ENCODE data around the gene OR51G2. TPM values are rescaled to one million over a fixed set of nuclear protein-coding genes. Genes with fewer than 3 reads are reported as not detected.

OR51G2 gene
- total RNA-seq, 2 donors from 2014 or later = not detected

GRCh38 chr11:4891996-4892640 lies 27.0 kb downstream of the OR51G2 start:
- H3K27me3 Mint-ChIP-seq = no peaks in the 10 kb centered on the region

GRCh38 chr11:4890279-4890678 lies 28.9 kb downstream of the OR51G2 start:
- H3K9me3 Mint-ChIP-seq = peaks cover 4% of the 10 kb centered on the region
- DNase-seq (ENCODE audit: low spot score) (no peak), ATAC-seq (no peak)
- H3K36me3 Mint-ChIP-seq = no peaks in the 10 kb centered on the region
- no peaks in the 10 kb centered on the region for H3K4me1 Mint-ChIP-seq (ENCODE audit: low read depth in 2 of 2)
- no peak overlapping the region for H3K27ac Mint-ChIP-seq
- H3K27me3 Mint-ChIP-seq = no peaks in the 10 kb centered on the region
- no peak overlapping the region for H3K4me3 Mint-ChIP-seq

More at GRCh38 chr11:4891996-4892640, 27.0 kb downstream of the OR51G2 start:
- H3K4me3 Mint-ChIP-seq = no peak overlapping the region
- H3K27ac Mint-ChIP-seq = no peak overlapping the region
- H3K9me3 Mint-ChIP-seq = peaks cover 4% of the 10 kb centered on the region
- DNase-seq (ENCODE audit: low spot score) (no peak), ATAC-seq (no peak)
- no peaks in the 10 kb centered on the region for H3K36me3 Mint-ChIP-seq
- H3K4me1 Mint-ChIP-seq (ENCODE audit: low read depth in 2 of 2) = no peaks in the 10 kb centered on the region

GRCh38 chr11:4887591-4887990 lies 31.6 kb downstream of the OR51G2 start:
- peaks cover 4% of the 10 kb centered on the region for H3K9me3 Mint-ChIP-seq
- no peaks in the 10 kb centered on the region for H3K4me1 Mint-ChIP-seq (ENCODE audit: low read depth in 2 of 2)
- no peak overlapping the region for H3K27ac Mint-ChIP-seq
- H3K4me3 Mint-ChIP-seq = no peak overlapping the region
- no peak for ATAC-seq
- no peaks in the 10 kb centered on the region for H3K36me3 Mint-ChIP-seq
- H3K27me3 Mint-ChIP-seq = no peaks in the 10 kb centered on the region
- DNase-seq (ENCODE audit: low spot score) = no peak

- peaks cover 0 to 3% of the 10 kb centered on the region in 2 donors for H3K27me3 Mint-ChIP-seq
- H3K27ac Mint-ChIP-seq = no peak overlapping the region
- no peak overlapping the region for H3K4me3 Mint-ChIP-seq
- ATAC-seq (no peak), DNase-seq (ENCODE audit: low spot score) (no peak)
- H3K9me3 Mint-ChIP-seq = peaks cover 4% of the 10 kb centered on the region
- H3K36me3 Mint-ChIP-seq = no peaks in the 10 kb centered on the region
- no peaks in the 10 kb centered on the region for H3K4me1 Mint-ChIP-seq (ENCODE audit: low read depth in 2 of 2)
Measured at GRCh38 chr11:4886186-4886585, 33.0 kb downstream of the OR51G2 start.

- no peak overlapping the region for H3K27ac Mint-ChIP-seq
- no peaks in the 10 kb centered on the region for H3K4me1 Mint-ChIP-seq (ENCODE audit: low read depth in 2 of 2)
- H3K27me3 Mint-ChIP-seq = peaks cover 0 to 6% of the 10 kb centered on the region in 2 donors
- H3K36me3 Mint-ChIP-seq = no peaks in the 10 kb centered on the region
- H3K4me3 Mint-ChIP-seq = no peak overlapping the region
- H3K9me3 Mint-ChIP-seq = no peaks in the 10 kb centered on the region
- ATAC-seq (no peak), DNase-seq (ENCODE audit: low spot score) (no peak)
Measured at GRCh38 chr11:4884361-4884760, 34.8 kb downstream of the OR51G2 start.

- H3K9me3 Mint-ChIP-seq = no peaks in the 10 kb centered on the region
- H3K27me3 Mint-ChIP-seq = peaks cover 0 to 6% of the 10 kb centered on the region in 2 donors
- H3K4me1 Mint-ChIP-seq (ENCODE audit: low read depth in 2 of 2) = no peaks in the 10 kb centered on the region
- no peaks in the 10 kb centered on the region for H3K36me3 Mint-ChIP-seq
- no peak for ATAC-seq
- no peak for DNase-seq (ENCODE audit: low spot score)
- H3K4me3 Mint-ChIP-seq = no peak overlapping the region
- H3K27ac Mint-ChIP-seq = no peak overlapping the region
Measured at GRCh38 chr11:4882543-4882942, 36.6 kb downstream of the OR51G2 start.

GRCh38 chr11:4881860-4882500 lies 37.2 kb downstream of the OR51G2 start, which contains the start of gene OR51T1:
OR51T1 (plus strand) TSS chr11:4881900; CDS start chr11:4881900, 0 bp downstream.
- H3K27ac Mint-ChIP-seq = no peak within 1 kb of the TSS
- no peaks in the 10 kb centered on the region for H3K4me1 Mint-ChIP-seq (ENCODE audit: low read depth in 2 of 2)
- DNase-seq (ENCODE audit: low spot score) = no peak
- H3K36me3 Mint-ChIP-seq = no peaks in the 10 kb centered on the region
- peaks cover 3% of the 10 kb centered on the region for H3K9me3 Mint-ChIP-seq
- H3K4me3 Mint-ChIP-seq = no peak within 1 kb of the TSS
- peaks cover 0 to 6% of the 10 kb centered on the region in 2 donors for H3K27me3 Mint-ChIP-seq
- no peak for ATAC-seq

GRCh38 chr11:4881188-4881587 lies 38.0 kb downstream of the OR51G2 start:
- H3K36me3 Mint-ChIP-seq = no peaks in the 10 kb centered on the region
- no peak overlapping the region for H3K27ac Mint-ChIP-seq
- H3K4me1 Mint-ChIP-seq (ENCODE audit: low read depth in 2 of 2) = no peaks in the 10 kb centered on the region
- no peak for DNase-seq (ENCODE audit: low spot score)
- no peak for ATAC-seq
- H3K9me3 Mint-ChIP-seq = peaks cover 8% of the 10 kb centered on the region
- H3K27me3 Mint-ChIP-seq = peaks cover 0 to 6% of the 10 kb centered on the region in 2 donors
- H3K4me3 Mint-ChIP-seq = no peak overlapping the region

- Mint-ChIP-seq H3K4me1 (ENCODE audit: low read depth in 2 of 2) (no peaks in the 10 kb centered on the region), H3K36me3 (no peaks in the 10 kb centered on the region), H3K9me3 (peaks cover 3% of the 10 kb centered on the region), H3K27ac (no peak overlapping the region), H3K27me3 (no peaks in the 10 kb centered on the region), H3K4me3 (no peak overlapping the region)
- DNase-seq (ENCODE audit: low spot score) (no peak), ATAC-seq (no peak)
Measured at GRCh38 chr11:4865855-4866254, 53.3 kb downstream of the OR51G2 start.

- Mint-ChIP-seq H3K27me3 (peaks cover 0 to 8% of the 10 kb centered on the region in 2 donors), H3K4me3 (no peak overlapping the region), H3K9me3 (peaks cover 3% of the 10 kb centered on the region), H3K27ac (no peak overlapping the region), H3K4me1 (ENCODE audit: low read depth in 2 of 2) (no peaks in the 10 kb centered on the region), H3K36me3 (no peaks in the 10 kb centered on the region)
- no peak for DNase-seq (ENCODE audit: low spot score)
- ATAC-seq = no peak
Measured at GRCh38 chr11:4863876-4864275, 55.3 kb downstream of the OR51G2 start.

Other genes starting within 250 kb of the OR51G2 start
- not detected for gene OR51E2, start 221.5 kb downstream of the OR51G2 start, total RNA-seq
- gene MMP26, start 214.6 kb downstream of the OR51G2 start, total RNA-seq = not detected
- not detected for gene OR51F1, start 149.4 kb downstream of the OR51G2 start, total RNA-seq
- not detected for gene OR52R1, start 115.0 kb downstream of the OR51G2 start, total RNA-seq
- not detected for gene OR51F2, start 98.0 kb downstream of the OR51G2 start, total RNA-seq
- gene OR51S1, start 70.1 kb downstream of the OR51G2 start, total RNA-seq = not detected
- not detected for gene OR51T1, start 37.5 kb downstream of the OR51G2 start, total RNA-seq
- gene OR51A7, start 15.6 kb downstream of the OR51G2 start, total RNA-seq = not detected
- gene OR51G1, start 5.0 kb upstream of the OR51G2 start, total RNA-seq = not detected
- not detected for gene OR51A4, start 28.3 kb upstream of the OR51G2 start, total RNA-seq
- not detected for gene OR51A2, start 36.4 kb upstream of the OR51G2 start, total RNA-seq
- not detected for gene OR51L1, start 75.5 kb upstream of the OR51G2 start, total RNA-seq
- not detected for gene OR52J3, start 127.2 kb upstream of the OR51G2 start, total RNA-seq
- not detected for gene OR52E2, start 140.3 kb upstream of the OR51G2 start, total RNA-seq
- gene OR52E1, start 150.2 kb upstream of the OR51G2 start, total RNA-seq = not detected
- not detected for gene OR52A5, start 219.0 kb upstream of the OR51G2 start, total RNA-seq
- gene OR52A1, start 235.4 kb upstream of the OR51G2 start, total RNA-seq = not detected

Data from natural killer cell treated with Interleukin-12 subunit alpha and Interleukin-12 subunit beta and Interleukin-15 and Interleukin-18, amount 100 ng/mL, for 72 hours (primary cell).